ENCODE data around the gene LPCAT4. TPM values are rescaled to one million over a fixed set of nuclear protein-coding genes. Genes with fewer than 3 reads are reported as not detected.

The LPCAT4 gene
- total RNA-seq, 1 donor from 2014 or later = 32.4 TPM

DNA sequence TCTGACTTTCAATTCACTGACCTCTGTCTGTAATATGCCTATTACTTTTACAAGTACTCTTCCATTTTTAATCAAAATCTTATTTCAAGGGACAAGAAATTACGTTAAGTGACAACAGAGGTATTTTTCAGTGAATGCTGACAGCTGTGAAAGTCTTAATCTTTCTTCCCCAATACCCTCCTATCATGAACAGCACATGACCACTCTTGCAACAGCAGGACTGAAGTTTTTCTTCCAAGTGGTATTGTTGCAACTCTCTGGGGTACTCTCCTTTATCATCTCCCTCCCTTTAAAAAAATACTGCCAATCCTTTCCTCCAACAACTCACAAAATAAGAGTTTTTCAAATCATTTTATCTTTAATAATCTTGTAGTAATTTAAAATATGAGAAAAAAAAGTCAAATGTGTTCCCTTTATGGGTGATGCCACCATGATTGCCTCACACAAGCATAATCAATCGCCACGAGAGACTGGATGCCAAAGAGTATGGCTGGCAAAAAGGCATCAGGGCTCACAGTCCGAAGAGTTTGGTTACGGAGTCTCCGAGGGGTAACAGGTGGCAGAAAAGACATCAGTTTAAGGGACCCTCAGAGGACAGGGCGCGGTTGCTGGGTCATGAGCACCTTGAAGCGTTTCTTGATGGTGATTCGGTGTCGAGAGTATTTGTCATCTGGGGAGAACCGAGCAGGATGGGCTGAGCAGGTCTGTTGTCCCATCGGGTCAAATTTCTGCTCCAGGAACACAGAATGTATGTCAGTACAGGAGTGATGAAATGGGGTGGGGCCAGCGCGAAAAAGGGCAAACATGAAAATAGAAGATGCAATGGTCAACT, 25.4 kb downstream of the LPCAT4 start:
- TF ChIP-seq, protein P1, sequence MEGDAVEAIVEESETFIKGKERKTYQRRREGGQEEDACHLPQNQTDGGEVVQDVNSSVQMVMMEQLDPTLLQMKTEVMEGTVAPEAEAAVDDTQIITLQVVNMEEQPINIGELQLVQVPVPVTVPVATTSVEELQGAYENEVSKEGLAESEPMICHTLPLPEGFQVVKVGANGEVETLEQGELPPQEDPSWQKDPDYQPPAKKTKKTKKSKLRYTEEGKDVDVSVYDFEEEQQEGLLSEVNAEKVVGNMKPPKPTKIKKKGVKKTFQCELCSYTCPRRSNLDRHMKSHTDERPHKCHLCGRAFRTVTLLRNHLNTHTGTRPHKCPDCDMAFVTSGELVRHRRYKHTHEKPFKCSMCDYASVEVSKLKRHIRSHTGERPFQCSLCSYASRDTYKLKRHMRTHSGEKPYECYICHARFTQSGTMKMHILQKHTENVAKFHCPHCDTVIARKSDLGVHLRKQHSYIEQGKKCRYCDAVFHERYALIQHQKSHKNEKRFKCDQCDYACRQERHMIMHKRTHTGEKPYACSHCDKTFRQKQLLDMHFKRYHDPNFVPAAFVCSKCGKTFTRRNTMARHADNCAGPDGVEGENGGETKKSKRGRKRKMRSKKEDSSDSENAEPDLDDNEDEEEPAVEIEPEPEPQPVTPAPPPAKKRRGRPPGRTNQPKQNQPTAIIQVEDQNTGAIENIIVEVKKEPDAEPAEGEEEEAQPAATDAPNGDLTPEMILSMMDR (IDR thresholded peaks at IDR 0.05; ENCODE audit: unreplicated experiment) = no peak
- H3K36me3 Mint-ChIP-seq (ENCODE audit: low read depth, unreplicated experiment) = peaks cover 15% of the 10 kb centered on the region
- H3K27me3 Mint-ChIP-seq (ENCODE audit: unreplicated experiment) = peaks cover 5% of the 10 kb centered on the region
- peak overlapping the region; percentile 93 for H3K4me3 Mint-ChIP-seq (ENCODE audit: unreplicated experiment)
- no peaks in the 10 kb centered on the region for H3K9me3 Mint-ChIP-seq (ENCODE audit: unreplicated experiment)
- DNase-seq (ENCODE audit: low spot score) = no peak
- peak overlapping the region; percentile 80 for H3K27ac Mint-ChIP-seq (ENCODE audit: unreplicated experiment)
- peaks cover 12% of the 10 kb centered on the region for H3K4me1 Mint-ChIP-seq (ENCODE audit: unreplicated experiment)

DNA sequence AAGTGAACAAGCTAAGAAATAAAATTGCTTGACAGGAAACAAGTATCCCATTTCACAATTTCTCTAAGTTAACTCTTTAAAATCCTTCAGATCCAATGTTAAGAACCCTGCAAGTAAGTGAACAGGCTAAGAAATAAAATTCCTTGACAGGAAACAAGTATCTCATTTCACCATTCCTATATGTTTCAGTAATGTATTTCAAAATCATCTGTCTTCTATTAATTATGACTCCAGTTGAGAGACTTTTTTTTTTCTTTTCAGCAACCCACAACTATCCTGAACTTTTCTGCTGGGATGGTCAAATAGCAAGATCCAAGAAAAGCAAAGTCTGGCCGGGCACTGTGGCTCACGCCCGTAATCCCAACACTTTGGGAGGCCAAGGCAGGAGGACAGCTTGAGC, 27.1 kb downstream of the LPCAT4 start:
- Mint-ChIP-seq H3K36me3 (ENCODE audit: low read depth, unreplicated experiment) (peaks cover 15% of the 10 kb centered on the region), H3K4me3 (ENCODE audit: unreplicated experiment) (no peak overlapping the region), H3K27me3 (ENCODE audit: unreplicated experiment) (peaks cover 5% of the 10 kb centered on the region), H3K4me1 (ENCODE audit: unreplicated experiment) (peaks cover 16% of the 10 kb centered on the region), H3K27ac (ENCODE audit: unreplicated experiment) (no peak overlapping the region), H3K9me3 (ENCODE audit: unreplicated experiment) (no peaks in the 10 kb centered on the region)
- TF ChIP-seq, protein P1 (IDR thresholded peaks at IDR 0.05; ENCODE audit: unreplicated experiment) = no peak
- no peak for DNase-seq (ENCODE audit: low spot score)

DNA sequence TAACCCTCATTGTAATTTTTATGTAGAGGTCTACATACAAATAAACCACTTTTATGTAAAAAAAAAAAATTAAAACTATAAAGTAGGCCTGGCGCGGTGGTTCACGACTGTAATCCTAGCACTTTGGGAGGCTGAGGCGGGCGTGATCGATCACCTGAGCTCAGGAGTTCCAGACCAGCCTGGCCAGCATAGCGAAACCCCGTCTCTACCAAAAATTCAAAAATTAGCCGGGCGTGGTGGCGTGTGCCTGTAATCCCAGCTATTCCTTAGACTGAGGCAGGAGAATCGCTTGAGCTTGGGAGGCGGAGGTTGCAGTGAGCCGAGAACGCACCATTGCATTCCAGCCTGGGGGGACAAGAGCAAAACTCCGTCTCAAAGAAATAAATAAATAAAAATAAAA, 28.6 kb downstream of the LPCAT4 start:
- Mint-ChIP-seq H3K27me3 (ENCODE audit: unreplicated experiment) (peaks cover 5% of the 10 kb centered on the region), H3K4me3 (ENCODE audit: unreplicated experiment) (peak overlapping the region; percentile 85), H3K4me1 (ENCODE audit: unreplicated experiment) (peaks cover 16% of the 10 kb centered on the region), H3K27ac (ENCODE audit: unreplicated experiment) (no peak overlapping the region), H3K9me3 (ENCODE audit: unreplicated experiment) (no peaks in the 10 kb centered on the region), H3K36me3 (ENCODE audit: low read depth, unreplicated experiment) (peaks cover 15% of the 10 kb centered on the region)
- no peak for DNase-seq (ENCODE audit: low spot score)
- TF ChIP-seq, protein P1 (IDR thresholded peaks at IDR 0.05; ENCODE audit: unreplicated experiment) = no peak

DNA sequence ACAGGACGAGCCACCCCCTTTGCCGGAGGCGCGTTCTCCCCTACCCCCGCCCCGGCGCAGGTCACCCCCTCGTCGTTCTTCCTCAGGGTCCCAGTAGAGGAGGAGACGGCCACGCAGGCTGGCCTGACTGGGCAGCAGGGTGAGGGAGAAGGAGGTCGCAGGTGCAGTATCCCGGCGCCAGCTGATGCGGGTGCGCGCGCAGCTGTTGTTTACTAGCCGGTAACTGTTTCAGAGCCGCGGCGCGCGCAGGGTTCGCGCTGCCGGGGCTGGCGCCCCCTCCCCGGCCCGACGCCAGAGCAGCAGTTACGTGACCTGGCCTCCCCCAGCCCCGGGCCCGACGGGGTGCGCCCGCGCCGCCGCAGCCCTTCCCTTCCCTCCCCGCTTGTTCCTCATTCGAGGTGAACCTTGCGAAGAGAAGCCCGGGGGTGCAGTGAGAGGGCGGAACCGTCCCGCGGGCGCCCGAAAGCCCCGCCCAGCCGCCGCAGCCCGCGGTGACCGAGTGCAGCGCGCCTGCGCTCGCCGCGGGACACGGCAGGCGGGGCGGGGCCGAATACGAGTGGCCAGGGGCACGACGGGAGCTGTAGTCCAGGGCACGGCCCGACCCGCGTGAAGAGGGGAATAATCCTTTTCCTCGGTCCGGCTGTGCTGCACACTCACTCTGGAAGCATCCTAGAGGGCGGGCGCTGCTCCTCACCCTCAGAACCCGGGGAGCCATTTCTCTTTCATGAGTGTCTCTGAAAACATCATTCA, 29.3 kb downstream of the LPCAT4 start, which contains the start of gene SLC12A6:
SLC12A6 (minus strand) TSS at position 225 of the 750 bp plus-strand sequence. CDS start 1,101 bp downstream, outside the sequence.
- Mint-ChIP-seq H3K36me3 (ENCODE audit: low read depth, unreplicated experiment) (peaks cover 15% of the 10 kb centered on the region), H3K9me3 (ENCODE audit: unreplicated experiment) (no peaks in the 10 kb centered on the region), H3K4me3 (ENCODE audit: unreplicated experiment) (peak within 1 kb of the TSS; percentile 96), H3K4me1 (ENCODE audit: unreplicated experiment) (peaks cover 16% of the 10 kb centered on the region), H3K27me3 (ENCODE audit: unreplicated experiment) (peaks cover 5% of the 10 kb centered on the region), H3K27ac (ENCODE audit: unreplicated experiment) (peak within 1 kb of the TSS; percentile 70)
- TF ChIP-seq, protein P1 (IDR thresholded peaks at IDR 0.05; ENCODE audit: unreplicated experiment) = no peak
- DNase-seq (ENCODE audit: low spot score) = peak; percentile 93

All from endothelial cell (in vitro differentiated cells).